Endothelial cell (in vitro differentiated cells): ENCODE measurements around the gene KSR2. TPM values are rescaled to one million over a fixed set of nuclear protein-coding genes. Genes with fewer than 3 reads are reported as not detected.

Experiments
- DNase-seq: peaks from one replicate; pipeline ENCODE4 v3.0.0; 2021; ENCODE audit warnings: low spot score
- H3K27ac Mint-ChIP-seq: one replicate; pipeline ENCODE4 v1.8.0; 2021; ENCODE audit warnings: mixed read lengths, inconsistent platforms; ENCODE audit not compliant: unreplicated experiment
- H3K27me3 Mint-ChIP-seq: one replicate; pipeline ENCODE4 v1.8.0; 2021; ENCODE audit warnings: mild to moderate bottlenecking, moderate library complexity, mixed read lengths, inconsistent platforms; ENCODE audit not compliant: unreplicated experiment
- H3K36me3 Mint-ChIP-seq: one replicate; pipeline ENCODE4 v1.8.0; 2021; ENCODE audit warnings: mild to moderate bottlenecking, low read depth, mixed read lengths, inconsistent platforms; ENCODE audit not compliant: unreplicated experiment
- H3K4me1 Mint-ChIP-seq: one replicate; pipeline ENCODE4 v1.8.0; 2021; ENCODE audit warnings: mild to moderate bottlenecking, mixed read lengths, inconsistent platforms; ENCODE audit not compliant: unreplicated experiment
- H3K4me3 Mint-ChIP-seq: one replicate; pipeline ENCODE4 v1.8.0; 2021; ENCODE audit warnings: mild to moderate bottlenecking, mixed read lengths, inconsistent platforms; ENCODE audit not compliant: unreplicated experiment
- H3K9me3 Mint-ChIP-seq: one replicate; pipeline ENCODE4 v1.8.0; 2021; ENCODE audit warnings: mixed read lengths, inconsistent platforms; ENCODE audit not compliant: unreplicated experiment
- CTCF ChIP-seq: fragments of 200-600 bp; sonication (generic); IDR thresholded peaks from one replicate; pipeline ENCODE4 v1.5.0; 2021; ENCODE audit warnings: antibody characterized with exemption; ENCODE audit not compliant: unreplicated experiment
- total RNA-seq: library from RNA; stranded (reverse); fragmentation: NEBNext Ultra II Directional; extraction: Animal tissue kit (Norgen Biotek cat#: 25700); gene quantifications from one replicate; pipeline ENCODE4 v1.2.1, GENCODE V29; 2021; ENCODE audit not compliant: unreplicated experiment

Gene KSR2
- total RNA-seq, 1 donor from 2014 or later: 0.05 TPM

- TF ChIP-seq CTCF: no peak
- Mint-ChIP-seq H3K4me3 (no peak overlapping the region), H3K9me3 (no peaks in the 10 kb centered on the region), H3K36me3 (no peaks in the 10 kb centered on the region), H3K4me1 (peaks cover 2% of the 10 kb centered on the region), H3K27ac (no peak overlapping the region), H3K27me3 (no peaks in the 10 kb centered on the region)
- no peak for DNase-seq
Observed at GRCh38 chr12:117853600-117853999, 115.2 kb downstream of the KSR2 start.

GRCh38 chr12:117850048-117850447 is 118.7 kb downstream of the KSR2 start:
- Mint-ChIP-seq H3K36me3 (no peaks in the 10 kb centered on the region), H3K27me3 (peaks cover 1% of the 10 kb centered on the region)
- DNase-seq: peak; percentile 47

GRCh38 chr12:117847371-117847770 is 121.4 kb downstream of the KSR2 start:
- DNase-seq: no peak
- H3K9me3 Mint-ChIP-seq: no peaks in the 10 kb centered on the region
- no peak overlapping the region for H3K4me3 Mint-ChIP-seq
- H3K27me3 Mint-ChIP-seq: peaks cover 1% of the 10 kb centered on the region
- TF ChIP-seq CTCF: no peak
- peaks cover 8% of the 10 kb centered on the region for H3K4me1 Mint-ChIP-seq
- no peak overlapping the region for H3K27ac Mint-ChIP-seq
- H3K36me3 Mint-ChIP-seq: no peaks in the 10 kb centered on the region

More at GRCh38 chr12:117850048-117850447, 118.7 kb downstream of the KSR2 start:
- Mint-ChIP-seq H3K27ac (no peak overlapping the region), H3K9me3 (no peaks in the 10 kb centered on the region), H3K4me3 (no peak overlapping the region), H3K4me1 (peaks cover 8% of the 10 kb centered on the region)
- peak; percentile 98 for TF ChIP-seq CTCF

- peaks cover 1% of the 10 kb centered on the region for H3K27me3 Mint-ChIP-seq
- peaks cover 8% of the 10 kb centered on the region for H3K4me1 Mint-ChIP-seq
- TF ChIP-seq CTCF: no peak
- no peak overlapping the region for H3K27ac Mint-ChIP-seq
- H3K36me3 Mint-ChIP-seq: no peaks in the 10 kb centered on the region
- DNase-seq: no peak
- no peak overlapping the region for H3K4me3 Mint-ChIP-seq
- H3K9me3 Mint-ChIP-seq: no peaks in the 10 kb centered on the region
Observed at GRCh38 chr12:117845271-117845904, 123.4 kb downstream of the KSR2 start.

GRCh38 chr12:117844114-117844830 is 124.5 kb downstream of the KSR2 start:
- Mint-ChIP-seq H3K27me3 (peaks cover 1% of the 10 kb centered on the region), H3K4me1 (peaks cover 8% of the 10 kb centered on the region), H3K36me3 (no peaks in the 10 kb centered on the region), H3K9me3 (no peaks in the 10 kb centered on the region), H3K4me3 (no peak overlapping the region), H3K27ac (no peak overlapping the region)
- no peak for DNase-seq
- no peak for TF ChIP-seq CTCF
